Thyroid gland (tissue), 4 donors: ENCODE data around the gene CD8B. TPM values are rescaled to one million over a fixed set of nuclear protein-coding genes. Genes with fewer than 3 reads are reported as not detected.
A peak's percentile ranks its signal among the peaks of the same experiment; 100 is the strongest.

Source experiments
- DNase-seq, 2 donors: peaks; one replicate each; pipeline ENCODE4 v3.0.0-alpha.2; 2019
- H3K27ac ChIP-seq, 3 donors: fragments of 200-600 bp; sonication (generic); 1 replicate in 2 of 3; 2 replicates in 1 of 3; pipeline ENCODE4 v1.5.1; 2016 to 2019; ENCODE audit warnings: mild to moderate bottlenecking in 1 of 3, moderate library complexity in 1 of 3
- H3K27me3 ChIP-seq: fragments of 200-600 bp; sonication (generic); one replicate; pipeline ENCODE4 v1.5.1; 2019
- H3K36me3 ChIP-seq, 2 donors: fragments of 200-600 bp; sonication (generic); one replicate each; pipeline ENCODE4 v1.5.1; 2016 to 2019
- H3K4me1 ChIP-seq, 2 donors: fragments of 200-600 bp; sonication (generic); one replicate each; pipeline ENCODE4 v1.5.1; 2017 to 2019
- H3K4me3 ChIP-seq, 3 donors: fragments of 200-600 bp; sonication (generic); replicated peaks in 1 of 3; 1 replicate in 2 of 3; 2 replicates in 1 of 3; pipeline ENCODE4 v1.5.1; 2016; ENCODE audit warnings: mild to moderate bottlenecking in 1 of 3
- H3K9me3 ChIP-seq: fragments of 200-600 bp; sonication (generic); one replicate; pipeline ENCODE4 v1.5.1; 2017
- POLR2A ChIP-seq, 2 donors: fragments of 450-650 bp; IDR thresholded peaks; one replicate each; pipeline ENCODE4 v1.6.1; 2017; ENCODE audit warnings: antibody characterized with exemption in 2 of 2, mild to moderate bottlenecking in 2 of 2, moderate library complexity in 1 of 2
- WGBS, 2 donors: methylation state at CpG; one replicate each; pipeline ENCODE4 v1.1.5; 2017; 5-methylcytosine and 5-hydroxymethylcytosine counted together
- intact Hi-C: fragments of 100-400 bp; cut with DNase I; formaldehyde crosslinking; loops from one replicate; pipeline ENCODE4 v1.15.1; 2023
- total RNA-seq, 4 donors: library from RNA; depleted of rRNA; stranded (reverse); fragments of >200 nt; gene quantifications; one replicate each; pipeline ENCODE4 v1.2.3, GENCODE V29; 2016
- TF ChIP-seq, protein P1 (sequence below), 6 experiments: fragments of 200-600 bp in 3 of 6; fragments of 450-650 bp in 3 of 6; sonication (generic) in 3 of 6; IDR thresholded peaks; one replicate each; pipeline ENCODE4 v1.5.1; 2016 to 2019; ENCODE audit warnings: antibody characterized with exemption in 6 of 6, mild to moderate bottlenecking in 2 of 6, inconsistent platforms in 1 of 6, moderate library complexity in 1 of 6

The CD8B gene
- total RNA-seq, 4 donors from 2014 or later, result 0.54 to 4.6 (median 3.5) TPM; not detected in 1

DNA sequence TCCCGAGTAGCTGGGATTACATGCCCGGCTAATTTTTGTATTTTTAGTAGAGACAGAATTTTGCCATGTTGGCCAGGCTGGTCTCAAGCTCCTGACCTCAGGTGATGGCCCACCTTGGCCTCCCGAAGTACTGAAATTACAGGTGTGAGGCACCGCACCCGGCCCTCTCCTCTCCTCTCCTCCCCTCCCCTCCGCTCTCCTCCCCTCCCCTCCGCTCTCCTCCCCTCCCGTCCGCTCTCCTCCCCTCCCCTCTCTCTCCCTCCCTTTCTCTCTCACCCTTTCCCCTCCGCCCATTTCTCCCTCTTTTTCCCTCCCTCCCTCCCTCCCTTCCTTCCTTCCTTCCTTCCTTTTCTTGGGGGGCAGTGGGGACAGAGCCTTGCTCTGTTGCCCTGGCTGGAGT is 28.4 kb downstream of the CD8B start:
- H3K9me3 ChIP-seq, result no peaks in the 10 kb centered on the region
- H3K4me1 ChIP-seq, result no peaks in the 10 kb centered on the region
- no peak overlapping the region for H3K4me3 ChIP-seq
- H3K27ac ChIP-seq, result no peak overlapping the region
- DNase-seq, result no peak
- H3K36me3 ChIP-seq, result no peaks in the 10 kb centered on the region
- H3K27me3 ChIP-seq, result no peaks in the 10 kb centered on the region
- 58 to 68% methylated on average over 8 to 9 of the region's 10 CpGs for WGBS, 2 donors
- TF ChIP-seq POLR2A (IDR thresholded peaks at IDR 0.05), result no peak
- TF ChIP-seq, protein P1, sequence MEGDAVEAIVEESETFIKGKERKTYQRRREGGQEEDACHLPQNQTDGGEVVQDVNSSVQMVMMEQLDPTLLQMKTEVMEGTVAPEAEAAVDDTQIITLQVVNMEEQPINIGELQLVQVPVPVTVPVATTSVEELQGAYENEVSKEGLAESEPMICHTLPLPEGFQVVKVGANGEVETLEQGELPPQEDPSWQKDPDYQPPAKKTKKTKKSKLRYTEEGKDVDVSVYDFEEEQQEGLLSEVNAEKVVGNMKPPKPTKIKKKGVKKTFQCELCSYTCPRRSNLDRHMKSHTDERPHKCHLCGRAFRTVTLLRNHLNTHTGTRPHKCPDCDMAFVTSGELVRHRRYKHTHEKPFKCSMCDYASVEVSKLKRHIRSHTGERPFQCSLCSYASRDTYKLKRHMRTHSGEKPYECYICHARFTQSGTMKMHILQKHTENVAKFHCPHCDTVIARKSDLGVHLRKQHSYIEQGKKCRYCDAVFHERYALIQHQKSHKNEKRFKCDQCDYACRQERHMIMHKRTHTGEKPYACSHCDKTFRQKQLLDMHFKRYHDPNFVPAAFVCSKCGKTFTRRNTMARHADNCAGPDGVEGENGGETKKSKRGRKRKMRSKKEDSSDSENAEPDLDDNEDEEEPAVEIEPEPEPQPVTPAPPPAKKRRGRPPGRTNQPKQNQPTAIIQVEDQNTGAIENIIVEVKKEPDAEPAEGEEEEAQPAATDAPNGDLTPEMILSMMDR (IDR thresholded peaks at IDR 0.05), result no peak
- intact Hi-C loops, result no loop called here

DNA sequence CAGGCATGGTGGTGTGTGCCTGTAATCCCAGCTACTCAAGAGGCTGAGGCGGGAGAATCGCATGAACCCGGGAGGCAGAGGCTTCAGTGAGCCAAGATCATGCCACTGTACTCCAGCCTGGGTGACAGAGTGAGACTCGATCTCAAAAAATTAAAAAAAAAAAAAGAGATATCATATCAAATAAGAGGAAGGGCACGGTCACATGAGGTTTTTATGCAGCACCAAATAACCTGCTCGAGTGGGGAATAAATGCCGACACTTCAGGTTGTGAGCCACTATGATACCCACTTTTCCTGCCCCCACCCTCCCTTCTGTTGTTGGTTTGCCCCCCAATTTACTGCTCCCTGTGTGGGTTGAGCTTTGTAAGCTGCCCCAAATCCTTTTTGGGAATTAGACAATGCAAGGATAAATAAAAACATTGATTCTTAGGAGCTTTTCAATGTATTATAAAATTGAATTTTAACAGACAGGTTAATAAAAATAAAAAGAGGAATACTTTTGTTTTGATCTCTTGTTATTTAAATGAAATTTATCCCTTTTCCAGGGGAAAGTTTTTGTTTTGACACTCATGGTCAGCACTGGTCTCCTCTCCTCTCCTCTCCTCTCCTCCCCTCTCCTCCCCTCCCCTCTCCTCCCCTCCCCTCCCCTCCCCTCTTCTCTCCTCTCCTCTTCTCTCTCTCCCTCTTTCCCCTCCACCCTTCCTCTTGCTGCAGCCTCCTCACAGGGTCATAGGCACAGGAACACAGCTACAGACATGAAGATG is 29.2 kb downstream of the CD8B start:
- no peaks in the 10 kb centered on the region for H3K36me3 ChIP-seq
- whole genome bisulfite sequencing, 2 donors, result 65 to 69% methylated on average over 7 of the region's 7 CpGs
- no peaks in the 10 kb centered on the region for H3K4me1 ChIP-seq
- H3K9me3 ChIP-seq, result no peaks in the 10 kb centered on the region
- intact Hi-C loops, result no loop called here
- H3K27me3 ChIP-seq, result no peaks in the 10 kb centered on the region
- TF ChIP-seq, protein P1 (IDR thresholded peaks at IDR 0.05), result no peak
- no peak for TF ChIP-seq POLR2A (IDR thresholded peaks at IDR 0.05)
- DNase-seq, result no peak
- H3K27ac ChIP-seq, result no peak overlapping the region
- no peak overlapping the region for H3K4me3 ChIP-seq

DNA sequence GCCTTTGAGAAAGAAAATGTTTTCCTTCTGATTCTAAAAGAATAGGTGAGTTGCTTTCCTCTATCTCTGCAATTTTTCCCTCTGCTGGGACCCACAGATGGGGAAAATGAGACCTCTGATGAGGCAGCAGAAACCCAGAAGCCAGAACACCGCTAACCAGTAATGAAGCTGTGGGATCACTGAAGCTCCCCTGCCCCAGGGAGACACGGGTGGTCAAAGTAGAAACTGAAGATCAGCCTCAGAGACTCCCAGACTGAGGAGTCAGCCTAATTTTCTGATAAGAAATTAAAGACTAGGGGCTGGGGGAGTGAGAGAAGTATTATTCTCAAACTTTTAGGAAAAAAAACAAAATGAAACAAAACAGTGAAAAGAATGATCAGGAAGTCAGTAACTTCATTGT is 30.1 kb downstream of the CD8B start:
- intact Hi-C loops, result no loop called here
- Histone ChIP-seq H3K4me3 (no peak overlapping the region), H3K4me1 (no peaks in the 10 kb centered on the region), H3K27me3 (no peaks in the 10 kb centered on the region), H3K27ac (no peak overlapping the region), H3K9me3 (no peaks in the 10 kb centered on the region), H3K36me3 (no peaks in the 10 kb centered on the region)
- no peak for DNase-seq
- 62 to 76% methylated on average over 2 of the region's 2 CpGs for WGBS, 2 donors
- no peak for TF ChIP-seq POLR2A (IDR thresholded peaks at IDR 0.05)
- TF ChIP-seq, protein P1 (IDR thresholded peaks at IDR 0.05), result no peak

DNA sequence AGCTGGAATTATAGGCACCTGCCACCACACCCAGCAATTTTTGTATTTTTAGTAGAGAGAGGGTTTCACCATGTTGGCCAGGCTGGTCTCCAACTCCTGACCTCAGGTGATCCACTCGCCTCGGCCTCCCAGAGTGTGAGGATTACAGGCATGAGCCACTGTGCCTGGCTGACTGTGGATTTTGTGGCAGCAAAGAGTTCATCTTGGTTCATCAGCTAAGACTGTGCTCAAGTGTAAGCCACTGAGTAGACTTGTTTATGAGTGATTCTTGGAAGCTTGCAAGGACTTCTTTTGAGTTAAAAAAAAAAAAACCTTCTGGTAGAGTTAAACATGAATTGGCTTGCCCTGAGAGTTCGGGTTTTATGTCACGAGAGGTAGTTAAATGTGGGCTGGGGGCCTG is 34.7 kb downstream of the CD8B start:
- Histone ChIP-seq H3K4me3 (no peak overlapping the region), H3K4me1 (no peaks in the 10 kb centered on the region), H3K27ac (no peak overlapping the region), H3K27me3 (no peaks in the 10 kb centered on the region), H3K36me3 (no peaks in the 10 kb centered on the region), H3K9me3 (no peaks in the 10 kb centered on the region)
- no peak for DNase-seq
- TF ChIP-seq, protein P1 (IDR thresholded peaks at IDR 0.05), result no peak
- no peak for TF ChIP-seq POLR2A (IDR thresholded peaks at IDR 0.05)
- WGBS, 2 donors, result 85 to 92% methylated on average over 4 of the region's 4 CpGs
- intact Hi-C loops, result no loop called here

DNA sequence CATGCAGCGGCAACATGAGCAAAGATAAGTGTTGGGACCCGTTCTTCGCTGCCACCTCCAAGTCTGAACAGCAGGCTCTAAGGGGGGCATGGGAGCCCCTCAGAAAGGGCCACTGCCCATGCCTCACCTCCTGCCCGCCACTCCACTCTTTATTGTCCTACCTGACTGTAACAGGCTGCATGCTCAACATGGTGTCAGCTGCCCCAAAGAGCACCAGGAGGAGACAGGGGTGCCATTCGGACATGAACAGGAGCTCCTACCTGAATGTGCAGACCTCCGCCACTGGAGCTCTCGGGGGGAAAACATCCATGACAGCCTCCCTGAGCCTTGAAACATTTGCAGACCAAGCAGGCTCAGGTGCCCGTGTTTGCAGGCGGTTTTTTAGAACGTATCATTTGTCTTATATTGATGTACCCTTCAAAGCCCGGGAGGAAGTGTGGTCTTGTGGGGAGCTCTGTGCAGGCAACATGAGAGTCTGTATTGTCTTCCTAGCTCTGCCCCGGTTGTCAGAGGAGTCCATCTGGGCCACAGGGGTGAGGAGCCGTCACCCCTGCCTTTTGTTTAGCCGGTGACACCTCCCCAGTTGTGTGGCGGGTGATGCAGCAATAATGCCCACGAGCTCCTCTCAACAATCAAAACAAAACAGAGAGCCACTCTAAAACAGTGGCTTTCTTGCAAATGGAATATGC is 35.8 kb downstream of the CD8B start:
- WGBS, 2 donors, result 56 to 68% methylated on average over 14 to 16 of the region's 16 CpGs
- Histone ChIP-seq H3K4me3 (no peak overlapping the region), H3K36me3 (no peaks in the 10 kb centered on the region), H3K9me3 (no peaks in the 10 kb centered on the region), H3K27me3 (no peaks in the 10 kb centered on the region), H3K27ac (no peak overlapping the region), H3K4me1 (no peaks in the 10 kb centered on the region)
- TF ChIP-seq, protein P1 (IDR thresholded peaks at IDR 0.05), result no peak
- no peak for TF ChIP-seq POLR2A (IDR thresholded peaks at IDR 0.05)
- peak in 1 of 2 donors; percentile 30 for DNase-seq
- intact Hi-C loops, result no loop called here
